Measurements from ENCODE around the gene EPO.
"Not testable (repeated sequence)": the region's sequence is repeated elsewhere in the genome, so short reads cannot be mapped to it uniquely, and the experiment has no call there.

Gene EPO

GRCh38 chr7:100701089-100701488, 19.2 kb upstream of the EPO start:
- not testable (repeated sequence) for DNase-seq (ENCODE audit: insufficient read length, low spot score); FAIRE-seq

DNA sequence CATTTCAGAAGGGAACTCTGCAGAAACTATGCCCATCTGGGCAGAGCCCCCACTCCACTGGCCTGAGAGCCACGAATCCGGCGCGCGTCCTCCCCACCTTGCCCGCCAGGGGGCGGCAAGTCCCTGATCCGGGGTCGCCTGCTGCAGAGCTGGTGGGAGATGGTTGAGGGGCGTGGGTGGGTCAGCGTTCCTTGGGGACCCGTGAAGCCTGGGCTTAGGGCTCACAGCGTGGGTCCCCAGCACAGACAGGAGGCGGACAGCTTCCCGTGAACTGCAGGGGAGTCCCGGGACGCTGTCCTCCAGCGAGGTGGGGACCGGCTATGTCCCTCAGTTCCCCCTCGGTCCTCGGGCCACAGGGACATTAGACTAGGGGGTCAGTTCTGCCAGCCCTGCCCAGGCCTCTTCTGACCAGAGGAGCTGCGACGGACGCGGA, 14.9 kb upstream of the EPO start:
- peak; percentile 82 for DNase-seq (ENCODE audit: insufficient read length, low spot score)
- no peak for FAIRE-seq

DNA sequence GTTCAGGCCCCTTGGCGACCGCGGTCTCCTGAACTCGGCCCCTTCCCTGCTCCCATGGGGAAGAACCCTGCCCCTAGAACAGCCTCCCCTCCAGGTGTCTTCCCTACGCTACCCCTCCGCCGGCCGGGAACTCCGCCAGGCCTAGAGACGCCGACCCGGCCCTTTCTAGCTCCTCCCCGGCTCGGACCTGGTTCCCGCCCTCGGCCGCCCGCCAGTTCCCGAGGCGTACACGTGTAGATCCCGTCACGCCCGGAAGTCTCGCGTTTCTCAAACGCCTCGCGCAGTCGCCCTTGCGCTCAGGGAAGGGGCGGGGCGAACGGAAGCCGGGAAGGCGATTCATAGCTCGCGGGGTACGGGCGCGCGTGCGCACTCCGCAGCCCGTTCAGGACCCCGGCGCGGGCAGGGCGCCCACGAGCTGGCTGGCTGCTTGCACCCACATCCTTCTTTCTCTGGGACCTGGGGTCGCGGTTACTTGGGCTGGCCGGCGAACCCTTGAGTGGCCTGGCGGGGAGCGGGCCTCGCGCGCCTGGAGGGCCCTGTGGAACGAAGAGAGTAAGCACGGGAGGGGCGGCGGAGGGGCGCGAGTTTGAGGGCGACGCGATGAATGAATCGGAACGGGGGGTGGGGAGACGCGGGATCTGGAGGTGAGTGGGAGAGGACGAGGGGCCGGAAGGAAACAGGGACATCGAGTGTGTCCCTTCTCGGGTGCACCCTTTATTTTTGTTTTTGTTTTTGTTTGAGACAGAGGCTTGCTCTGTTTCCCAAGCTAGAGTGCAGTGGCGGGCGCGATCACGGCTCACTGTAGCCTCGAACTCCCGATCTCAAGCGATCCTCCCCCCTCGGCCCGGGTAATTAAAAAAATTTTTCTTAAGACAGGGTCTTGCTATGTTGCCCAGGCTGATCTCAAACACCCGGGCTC, 14.3 kb upstream of the EPO start, which contains the start of gene POP7:
Gene POP7, plus strand, starts transcription at position 369 of the 919 bp plus-strand sequence. CDS start 710 bp downstream, outside the sequence.
- DNase-seq (ENCODE audit: insufficient read length, low spot score) (peak; percentile 84), FAIRE-seq (peak; percentile 54)

- DNase-seq (ENCODE audit: insufficient read length, low spot score) (no peak), FAIRE-seq (no peak)
Measured at GRCh38 chr7:100706672-100707311, 13.5 kb upstream of the EPO start.

DNA sequence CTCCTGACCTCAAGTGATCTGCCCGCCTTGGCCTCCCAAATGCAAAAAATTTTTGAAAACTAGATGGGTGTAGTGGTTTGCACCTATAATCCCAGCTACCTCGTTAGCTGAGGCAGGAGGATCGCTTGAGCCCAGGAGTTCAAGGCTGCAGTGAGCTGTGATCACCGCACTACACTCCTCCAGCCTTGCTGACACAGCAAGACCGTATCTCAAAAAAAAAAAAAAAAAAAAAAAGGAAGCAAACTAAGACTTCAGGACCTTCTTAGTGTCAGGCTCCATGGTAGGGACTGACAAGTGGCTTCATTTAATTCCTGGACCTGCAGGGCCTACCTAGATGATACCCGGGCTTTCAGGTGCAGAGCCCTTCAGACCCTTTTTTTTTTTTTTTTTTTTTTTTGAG, 11.9 kb upstream of the EPO start:
- DNase-seq (ENCODE audit: insufficient read length, low spot score): no peak
- FAIRE-seq: no peak

DNA sequence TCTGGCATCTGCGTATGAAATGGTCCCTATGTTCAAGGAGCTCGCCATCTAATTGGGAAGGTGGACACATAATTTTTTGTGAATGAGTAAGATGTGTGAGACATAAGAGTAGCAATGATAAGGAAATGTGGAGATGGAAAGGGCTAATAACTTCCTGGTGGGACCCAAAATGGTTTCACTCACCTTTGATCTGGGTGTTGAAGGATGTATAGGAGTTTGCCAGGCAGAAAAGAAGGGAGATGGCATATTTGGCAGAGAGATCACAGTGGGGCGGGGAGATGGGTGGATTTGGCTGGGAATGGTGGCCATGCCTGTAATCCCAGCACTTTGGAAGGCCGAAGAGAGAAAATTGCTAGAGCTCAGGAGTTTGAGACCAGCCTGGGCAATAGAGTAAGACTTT, 9.8 kb upstream of the EPO start:
- no peak for FAIRE-seq
- no peak for DNase-seq (ENCODE audit: insufficient read length, low spot score)

DNA sequence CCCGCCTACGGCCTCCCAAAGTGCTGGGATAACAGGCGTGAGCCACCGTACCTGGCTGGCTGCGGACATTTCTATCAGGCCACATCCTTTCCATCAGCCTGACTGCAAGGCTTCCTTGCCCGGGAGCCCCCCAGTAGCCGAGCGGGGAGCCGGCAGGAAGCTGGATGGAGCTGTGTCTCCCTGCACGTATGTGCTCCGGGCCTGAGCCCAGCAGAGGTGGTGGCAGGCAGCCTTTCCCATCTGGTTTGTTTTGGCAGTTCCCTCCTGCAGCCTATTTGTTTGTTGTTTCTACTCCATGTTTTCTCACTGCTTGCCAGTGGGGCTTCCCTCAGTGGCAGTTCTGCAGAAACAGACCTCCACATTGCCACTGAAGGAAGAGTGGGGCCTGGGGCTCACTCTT, 8.9 kb upstream of the EPO start:
- FAIRE-seq (no peak), DNase-seq (ENCODE audit: insufficient read length, low spot score) (no peak)

DNA sequence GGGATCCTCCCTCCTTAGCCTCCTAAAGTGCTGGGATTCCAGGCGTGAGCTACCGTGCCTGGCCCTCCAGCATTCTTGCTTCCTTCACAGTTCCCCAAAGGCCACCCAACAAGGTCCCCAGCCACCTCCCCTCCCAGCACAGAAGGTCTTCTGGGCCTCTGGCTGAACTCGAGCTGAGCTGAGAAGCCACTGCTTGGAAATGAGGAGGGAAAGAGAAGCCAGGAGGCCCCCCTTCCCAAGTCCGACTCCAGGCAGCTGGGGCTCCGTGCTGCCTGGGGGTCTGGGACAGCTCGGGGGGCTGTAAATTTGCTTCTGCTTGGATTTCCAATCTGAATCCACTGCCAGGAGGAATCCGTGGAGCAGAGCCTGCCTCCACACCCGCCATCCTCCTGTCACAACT, 5.5 kb upstream of the EPO start:
- FAIRE-seq (no peak), DNase-seq (ENCODE audit: insufficient read length, low spot score) (no peak)

DNA sequence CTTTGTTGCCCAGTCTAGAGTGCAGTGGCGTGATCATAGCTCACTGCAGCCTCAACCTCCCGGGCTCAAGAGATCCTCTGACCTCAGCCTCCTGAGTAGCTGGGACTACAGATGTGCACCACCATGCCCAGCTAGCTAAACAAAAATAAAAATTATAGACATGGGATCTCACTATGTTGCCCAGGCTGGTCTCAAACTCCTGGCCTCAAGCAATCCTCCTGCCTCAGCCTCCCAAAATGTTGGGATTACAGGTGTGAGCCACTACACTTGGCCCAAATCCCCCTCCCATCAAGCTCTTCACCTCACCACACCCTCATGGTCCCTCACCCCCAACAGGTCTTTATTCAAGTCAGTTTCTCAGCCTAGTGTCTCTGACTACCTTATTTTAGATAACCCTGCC, 3.2 kb upstream of the EPO start:
- FAIRE-seq; DNase-seq (ENCODE audit: insufficient read length, low spot score): not testable (repeated sequence)

- no peak for FAIRE-seq
- DNase-seq (ENCODE audit: insufficient read length, low spot score): no peak
Measured at GRCh38 chr7:100719523-100720278, 567 bp upstream of the EPO start.

DNA sequence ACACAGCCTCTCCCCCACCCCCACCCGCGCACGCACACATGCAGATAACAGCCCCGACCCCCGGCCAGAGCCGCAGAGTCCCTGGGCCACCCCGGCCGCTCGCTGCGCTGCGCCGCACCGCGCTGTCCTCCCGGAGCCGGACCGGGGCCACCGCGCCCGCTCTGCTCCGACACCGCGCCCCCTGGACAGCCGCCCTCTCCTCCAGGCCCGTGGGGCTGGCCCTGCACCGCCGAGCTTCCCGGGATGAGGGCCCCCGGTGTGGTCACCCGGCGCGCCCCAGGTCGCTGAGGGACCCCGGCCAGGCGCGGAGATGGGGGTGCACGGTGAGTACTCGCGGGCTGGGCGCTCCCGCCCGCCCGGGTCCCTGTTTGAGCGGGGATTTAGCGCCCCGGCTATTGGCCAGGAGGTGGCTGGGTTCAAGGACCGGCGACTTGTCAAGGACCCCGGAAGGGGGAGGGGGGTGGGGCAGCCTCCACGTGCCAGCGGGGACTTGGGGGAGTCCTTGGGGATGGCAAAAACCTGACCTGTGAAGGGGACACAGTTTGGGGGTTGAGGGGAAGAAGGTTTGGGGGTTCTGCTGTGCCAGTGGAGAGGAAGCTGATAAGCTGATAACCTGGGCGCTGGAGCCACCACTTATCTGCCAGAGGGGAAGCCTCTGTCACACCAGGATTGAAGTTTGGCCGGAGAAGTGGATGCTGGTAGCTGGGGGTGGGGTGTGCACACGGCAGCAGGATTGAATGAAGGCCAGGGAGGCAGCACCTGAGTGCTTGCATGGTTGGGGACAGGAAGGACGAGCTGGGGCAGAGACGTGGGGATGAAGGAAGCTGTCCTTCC, 620 bp downstream of the EPO start:
- no peak for DNase-seq (ENCODE audit: insufficient read length, low spot score)
- no peak for FAIRE-seq

- DNase-seq (ENCODE audit: insufficient read length, low spot score): no peak
- FAIRE-seq: no peak
Measured at GRCh38 chr7:100721505-100721812, 1.2 kb downstream of the EPO start.

GRCh38 chr7:100722480-100723212, 2.4 kb downstream of the EPO start:
- DNase-seq (ENCODE audit: insufficient read length, low spot score): no peak
- FAIRE-seq: no peak

- no peak for DNase-seq (ENCODE audit: insufficient read length, low spot score)
- FAIRE-seq: no peak
Measured at GRCh38 chr7:100723732-100724275, 3.5 kb downstream of the EPO start.

- FAIRE-seq; DNase-seq (ENCODE audit: insufficient read length, low spot score): not testable (repeated sequence)
Measured at GRCh38 chr7:100724364-100724763, 4.1 kb downstream of the EPO start.

DNA sequence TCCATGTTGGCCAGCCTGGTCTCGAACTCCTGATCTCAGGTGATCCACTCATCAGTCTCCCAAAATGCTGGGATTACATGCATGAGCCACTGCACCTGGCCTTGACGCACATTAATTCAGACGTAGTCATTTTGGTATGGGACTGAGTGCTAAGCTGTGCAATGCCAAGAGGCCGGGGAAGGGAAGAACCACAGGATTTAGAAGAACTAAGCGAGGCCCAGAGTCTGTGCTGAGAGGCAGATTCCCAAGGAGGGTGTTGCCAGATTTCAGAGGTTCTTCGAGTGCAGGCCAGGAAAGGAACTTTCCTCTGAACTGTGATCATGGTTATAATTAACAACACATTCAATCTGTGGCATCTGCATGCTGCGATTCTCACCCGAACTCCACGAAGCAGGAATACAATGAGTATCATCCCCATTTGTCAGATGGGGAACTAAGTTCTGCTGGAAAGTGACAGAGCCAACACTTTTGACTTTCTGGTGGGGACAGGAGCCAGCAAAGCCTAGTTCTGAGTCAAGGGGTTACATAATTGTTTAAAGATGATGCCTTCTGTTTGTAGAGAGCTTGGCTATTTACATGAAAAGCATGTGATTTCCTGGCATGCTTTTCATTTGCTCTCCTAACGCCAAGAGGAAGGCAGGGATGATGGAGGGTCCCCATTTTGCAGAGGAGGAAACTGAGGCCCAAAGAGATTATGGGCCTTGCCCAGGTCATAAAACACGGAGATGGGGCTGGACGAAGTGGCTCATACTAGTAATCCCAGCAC, 6.9 kb downstream of the EPO start:
- no peak for DNase-seq (ENCODE audit: insufficient read length, low spot score)
- FAIRE-seq: no peak

- no peak for DNase-seq (ENCODE audit: insufficient read length, low spot score)
- no peak for FAIRE-seq
Measured at GRCh38 chr7:100728196-100728595, 7.9 kb downstream of the EPO start.

DNA sequence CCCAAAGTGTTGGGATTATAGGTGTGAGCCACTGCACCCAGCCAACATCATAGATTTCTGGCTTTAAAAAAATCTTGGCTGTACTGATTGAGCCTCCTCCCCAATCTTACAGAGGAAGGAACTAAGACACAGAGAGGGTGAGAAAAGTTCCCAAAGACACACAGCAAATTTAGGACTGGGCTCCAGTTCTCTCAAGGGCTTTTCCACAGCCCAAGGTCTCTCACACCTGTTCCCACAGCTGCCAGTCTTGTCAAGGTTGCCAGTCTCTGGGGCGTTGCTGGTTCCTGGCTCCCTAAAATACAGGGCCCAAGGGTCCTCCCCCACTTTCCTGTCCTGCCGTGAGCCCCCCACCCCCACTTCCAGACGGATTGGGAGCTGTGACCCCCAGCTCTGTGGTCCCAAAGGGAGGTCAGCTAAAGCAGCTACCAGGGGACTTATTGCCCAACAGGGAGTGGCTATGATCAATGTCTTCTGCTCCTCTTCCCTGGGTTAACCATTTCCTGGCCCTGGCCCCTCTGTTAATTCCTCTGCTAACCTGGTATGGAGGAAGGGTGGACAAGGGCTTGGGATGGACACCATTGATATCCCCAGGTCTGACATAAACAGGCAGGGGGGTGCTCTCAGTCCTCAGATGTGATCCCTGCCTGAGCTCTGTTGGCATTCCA, 10.0 kb downstream of the EPO start:
- FAIRE-seq: no peak
- no peak for DNase-seq (ENCODE audit: insufficient read length, low spot score)

All from HTR-8/SVneo (cell line).